ENCODE data around the gene SLC25A31.

The SLC25A31 gene

GRCh38 chr4:127822430-127822829, 92.2 kb downstream of the SLC25A31 start:
- Histone ChIP-seq H3K27me3 (ENCODE audit: control insufficient read depth, insufficient read depth, low read length) (no peaks in the 10 kb centered on the region), H3K4me1 (ENCODE audit: control insufficient read depth, insufficient read depth, low read length) (no peaks in the 10 kb centered on the region), H3K9me3 (ENCODE audit: control insufficient read depth, low read length) (no peaks in the 10 kb centered on the region), H3K4me3 (ENCODE audit: low read length) (no peak overlapping the region), H3K9ac (ENCODE audit: low read length) (no peak overlapping the region), H3K36me3 (ENCODE audit: control insufficient read depth, insufficient read depth, low read length) (no peaks in the 10 kb centered on the region)

Measured in mucosa of stomach (tissue), 1 donor.